GM12872 (cell line): ENCODE results near the gene DCXR.

Experiments used
- CTCF ChIP-seq: IDR thresholded peaks from 3 replicates; pipeline ENCODE4 v1.5.1; 2011; ENCODE audit warnings: low read depth, mild to moderate bottlenecking, low read length, moderate library complexity; ENCODE audit not compliant: insufficient read depth

The DCXR gene

GRCh38 chr17:82012640-82013295 is 24.7 kb downstream of the DCXR start:
- no peak for TF ChIP-seq CTCF

GRCh38 chr17:82012261-82012639 is 25.2 kb downstream of the DCXR start:
- no peak for TF ChIP-seq CTCF

- no peak for TF ChIP-seq CTCF
These were observed 25.8 kb downstream of the DCXR start for GRCh38 chr17:82011617-82012187.

GRCh38 chr17:82010575-82011525 is 26.6 kb downstream of the DCXR start:
- TF ChIP-seq CTCF: no peak

GRCh38 chr17:82009413-82009812 is 28.1 kb downstream of the DCXR start:
- TF ChIP-seq CTCF: no peak

- TF ChIP-seq CTCF: no peak
These were observed 28.5 kb downstream of the DCXR start for GRCh38 chr17:82008941-82009405.

GRCh38 chr17:82008258-82008940 is 29.1 kb downstream of the DCXR start:
- no peak for TF ChIP-seq CTCF
